Measurements from ENCODE around the gene SHC2.

DNA sequence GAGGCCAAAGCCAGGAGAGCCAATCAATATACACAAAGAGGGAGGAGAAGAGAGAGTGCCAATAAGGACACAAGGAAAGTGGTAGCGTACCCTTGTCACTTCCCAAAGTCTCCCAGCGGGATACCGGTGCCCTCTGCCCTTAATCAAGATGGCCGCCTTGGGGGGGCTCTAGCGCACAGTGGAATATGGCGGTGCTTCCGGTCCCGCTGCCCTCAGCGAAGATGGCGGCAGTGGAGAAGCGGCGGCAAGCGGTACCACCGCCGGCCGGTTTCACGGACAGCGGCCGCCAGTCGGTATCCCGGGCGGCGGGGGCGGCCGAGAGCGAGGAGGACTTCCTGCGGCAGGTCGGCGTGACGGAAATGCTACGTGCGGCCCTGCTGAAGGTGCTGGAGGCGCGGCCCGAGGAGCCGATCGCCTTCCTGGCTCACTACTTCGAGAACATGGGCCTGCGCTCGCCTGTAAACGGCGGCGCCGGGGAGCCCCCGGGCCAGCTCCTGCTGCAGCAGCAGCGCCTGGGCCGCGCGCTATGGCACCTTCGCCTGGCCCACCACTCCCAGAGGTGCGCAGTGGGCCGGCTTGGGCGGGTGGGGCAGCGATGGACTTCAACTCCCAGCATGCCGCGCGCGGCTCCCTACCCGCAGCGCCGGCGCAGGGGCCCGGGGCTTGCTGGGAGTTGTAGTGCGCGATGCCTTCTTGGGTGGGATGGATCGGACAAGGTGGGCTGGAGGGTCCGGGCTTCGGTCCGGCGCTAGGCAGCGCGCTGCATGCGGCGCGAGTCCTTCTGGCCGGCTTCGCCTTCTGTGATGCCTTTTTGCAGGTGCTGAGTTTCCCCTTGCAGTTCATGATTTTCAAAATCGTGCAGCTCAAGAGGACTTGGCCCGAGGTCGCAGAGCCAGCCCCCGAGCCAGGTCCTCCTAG, 46.7 kb upstream of the SHC2 start, which contains the start of gene TPGS1:
- TF ChIP-seq POLR2A (IDR thresholded peaks at IDR 0.05; ENCODE audit: low read length), result peak; percentile 73
- TF ChIP-seq GATA1 (IDR thresholded peaks at IDR 0.05; ENCODE audit: low read depth, low read length), result no peak
